Middle frontal gyrus (tissue), 1 donor: ENCODE data around the gene LRRIQ1.
"Not testable (repeated sequence)": the region's sequence is repeated elsewhere in the genome, so short reads cannot be mapped to it uniquely, and the experiment has no call there.

Experiments
- DNase-seq: peaks from one replicate; pipeline ENCODE4 v3.0.0-alpha.2; 2015; ENCODE audit warnings: low spot score; ENCODE audit errors: extremely low spot score

Gene LRRIQ1

DNA sequence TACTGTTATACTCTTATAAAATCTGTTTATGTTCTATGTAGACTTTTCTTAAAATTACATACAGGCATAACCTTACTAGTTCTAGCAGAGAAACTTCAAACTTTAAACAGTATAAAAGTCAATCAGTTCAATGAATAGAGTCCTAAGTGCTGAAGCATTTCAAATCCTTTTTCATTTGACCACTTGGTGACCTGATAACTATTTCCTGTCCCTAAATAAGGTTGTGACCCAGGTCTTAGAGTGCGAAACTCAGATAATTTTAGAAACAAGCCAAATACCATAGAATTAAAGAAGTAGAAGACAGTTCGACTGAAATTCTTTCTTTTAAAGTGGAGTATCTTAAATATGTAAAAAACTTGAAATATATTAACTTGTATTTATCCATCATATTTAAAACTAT lies 147.7 kb downstream of the LRRIQ1 start:
- no peak for DNase-seq

GRCh38 chr12:85186236-85186635 lies 150.1 kb downstream of the LRRIQ1 start:
- no peak for DNase-seq

DNA sequence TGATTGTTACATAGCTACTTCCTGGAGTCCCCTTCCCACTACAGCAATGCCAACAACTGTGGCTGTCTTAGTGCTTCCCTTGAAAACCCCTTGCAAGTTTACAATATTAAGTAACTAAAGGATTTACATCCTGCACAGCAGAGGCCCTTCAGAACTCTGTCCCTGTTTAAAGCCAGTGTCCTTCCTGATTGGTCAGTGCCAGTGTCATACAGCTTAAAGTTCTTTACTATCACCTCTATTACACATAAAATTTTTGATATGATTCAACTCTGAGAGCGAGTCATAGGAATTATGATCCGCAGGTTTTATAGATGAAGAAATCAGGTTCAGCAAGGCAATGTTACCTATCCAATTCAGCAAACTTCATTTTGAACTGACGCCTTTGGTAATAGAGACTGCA lies 152.5 kb downstream of the LRRIQ1 start:
- DNase-seq = no peak

DNA sequence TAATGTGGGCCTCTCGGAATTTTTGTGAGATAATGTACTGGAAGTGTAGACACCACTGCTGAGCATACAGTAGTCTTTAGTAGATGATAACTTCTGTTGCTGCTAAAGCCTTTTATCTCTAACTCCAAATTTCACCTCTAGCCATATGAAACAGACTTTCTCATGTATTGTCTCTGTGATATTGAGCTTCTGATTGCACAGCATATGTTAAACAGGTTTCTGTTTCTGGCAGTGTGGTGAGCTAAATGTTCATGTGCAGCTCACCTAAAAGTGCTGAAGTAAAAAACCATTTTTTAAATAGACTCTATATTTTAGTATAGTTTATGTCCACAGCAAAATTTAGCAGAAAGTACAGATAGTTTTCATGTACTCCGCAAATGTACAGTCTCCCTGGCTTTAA lies 154.6 kb downstream of the LRRIQ1 start:
- DNase-seq = no peak

- DNase-seq = not testable (repeated sequence)
Observed at GRCh38 chr12:85203809-85204208, 167.7 kb downstream of the LRRIQ1 start.

- DNase-seq = no peak
Observed at GRCh38 chr12:85206543-85206942, 170.4 kb downstream of the LRRIQ1 start.

DNA sequence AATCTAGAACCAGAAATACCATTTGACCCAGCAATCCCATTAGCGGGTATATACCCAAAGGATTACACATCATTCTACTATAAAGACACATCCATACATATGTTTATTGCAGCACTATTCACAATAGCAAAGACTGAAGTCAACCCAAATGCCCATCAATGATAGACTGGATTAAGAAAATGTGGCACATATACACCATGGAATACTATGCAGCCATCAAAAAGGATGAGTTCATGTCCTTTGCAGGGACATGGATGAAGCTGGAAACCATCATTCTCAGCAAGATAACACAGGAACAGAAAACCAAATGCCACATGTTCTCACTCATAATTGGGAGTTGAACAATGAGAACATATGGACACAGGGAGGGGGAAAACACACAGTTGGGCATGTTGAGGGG lies 188.2 kb downstream of the LRRIQ1 start:
- not testable (repeated sequence) for DNase-seq

DNA sequence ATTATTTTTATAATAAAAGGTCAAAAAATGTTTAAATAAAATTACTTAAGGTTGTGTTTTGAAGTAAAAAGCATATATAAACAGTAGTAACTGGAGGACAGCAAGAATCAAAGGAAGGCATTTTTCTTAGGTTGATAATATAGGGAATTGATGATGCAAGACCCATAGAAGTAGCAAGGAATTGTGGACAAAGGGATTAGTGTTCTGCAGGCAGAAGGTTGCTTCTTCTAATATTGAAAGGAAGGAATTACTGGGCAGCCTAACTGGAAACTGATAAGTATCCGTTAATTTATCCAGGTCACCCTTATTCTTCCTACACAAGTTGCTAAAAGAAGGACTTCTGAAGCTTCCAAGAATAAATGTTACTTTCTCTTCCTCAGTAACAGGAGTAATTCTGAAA lies 189.3 kb downstream of the LRRIQ1 start:
- DNase-seq = no peak

DNA sequence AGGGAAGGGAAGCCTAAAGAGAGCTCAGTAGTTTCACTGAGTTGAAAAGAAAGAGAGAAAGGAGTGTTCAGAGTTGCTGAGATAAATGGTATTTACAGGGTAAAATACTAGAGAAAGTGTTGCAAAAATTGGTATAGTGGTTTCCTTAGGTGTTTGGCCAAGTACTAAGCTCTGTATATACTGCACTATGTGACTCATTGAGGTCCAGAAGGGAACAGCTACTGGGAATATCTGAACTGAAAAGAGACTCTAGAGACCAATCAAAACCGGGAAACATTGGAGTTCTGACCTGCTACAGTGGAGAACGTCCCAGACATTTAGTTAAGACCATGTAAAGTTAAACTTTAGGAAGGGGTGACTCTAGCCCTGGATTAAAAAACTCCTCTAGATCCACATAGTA lies 201.2 kb downstream of the LRRIQ1 start:
- DNase-seq = no peak

GRCh38 chr12:85244561-85244960 lies 208.4 kb downstream of the LRRIQ1 start:
- DNase-seq = no peak

- DNase-seq = no peak
Observed at GRCh38 chr12:85253853-85254252, 217.7 kb downstream of the LRRIQ1 start.

DNA sequence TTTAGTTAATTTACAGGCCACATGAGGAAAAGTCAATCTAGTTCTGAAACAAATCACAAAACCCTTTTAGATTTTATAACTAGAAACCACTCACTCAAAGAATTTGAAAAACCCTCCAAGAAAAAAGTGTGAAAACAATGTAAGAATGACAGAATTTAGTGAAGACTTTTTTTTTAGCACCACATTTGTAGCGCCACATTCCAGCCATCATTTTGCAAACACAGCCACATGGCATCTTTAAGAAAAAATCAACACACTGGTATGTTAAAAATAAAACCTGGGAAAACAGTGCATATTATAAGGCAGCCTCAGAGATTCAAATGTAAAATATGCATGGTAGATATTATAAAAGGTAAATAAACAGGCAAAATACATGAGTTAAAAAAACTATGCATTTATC lies 221.5 kb downstream of the LRRIQ1 start:
- DNase-seq = no peak

DNA sequence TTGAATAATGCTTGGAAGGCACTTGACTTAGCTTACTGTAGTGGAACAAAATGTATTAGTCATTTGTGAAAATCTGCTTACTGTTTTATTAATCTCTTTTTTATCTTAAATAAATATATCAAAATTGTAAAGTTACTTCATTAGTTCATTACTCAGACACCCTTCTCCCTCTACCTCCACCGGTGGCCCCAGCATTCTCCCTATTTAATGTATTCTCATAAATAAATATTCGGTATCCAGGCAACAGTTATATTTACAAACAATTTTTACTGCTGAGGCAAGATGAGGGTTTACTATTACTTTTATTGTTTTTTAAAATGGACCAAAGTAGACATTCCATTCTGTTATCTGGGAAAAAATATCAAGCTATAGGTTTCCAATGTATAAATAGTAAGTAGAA lies 224.3 kb downstream of the LRRIQ1 start:
- no peak for DNase-seq

DNA sequence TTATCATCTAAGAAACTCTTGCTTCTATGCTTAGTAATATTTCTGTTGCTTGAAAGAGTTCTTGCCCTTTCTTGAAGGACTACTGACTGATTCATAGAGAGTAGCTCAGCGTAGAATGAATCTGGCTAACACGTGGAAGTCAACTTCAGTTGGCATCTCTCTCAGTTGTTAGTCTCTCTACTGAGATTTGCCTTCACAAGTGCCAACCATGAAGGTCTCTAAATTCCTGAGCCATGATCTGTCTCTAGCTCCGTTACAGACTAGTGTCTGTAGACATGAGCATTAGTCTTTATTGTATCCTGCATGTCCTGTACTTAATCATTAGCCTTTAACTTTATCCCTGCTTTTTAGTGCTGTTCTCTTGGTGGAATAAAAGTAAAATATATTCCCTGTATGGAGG lies 224.7 kb downstream of the LRRIQ1 start:
- DNase-seq = no peak

GRCh38 chr12:85266356-85266755 lies 230.2 kb downstream of the LRRIQ1 start:
- DNase-seq = no peak

DNA sequence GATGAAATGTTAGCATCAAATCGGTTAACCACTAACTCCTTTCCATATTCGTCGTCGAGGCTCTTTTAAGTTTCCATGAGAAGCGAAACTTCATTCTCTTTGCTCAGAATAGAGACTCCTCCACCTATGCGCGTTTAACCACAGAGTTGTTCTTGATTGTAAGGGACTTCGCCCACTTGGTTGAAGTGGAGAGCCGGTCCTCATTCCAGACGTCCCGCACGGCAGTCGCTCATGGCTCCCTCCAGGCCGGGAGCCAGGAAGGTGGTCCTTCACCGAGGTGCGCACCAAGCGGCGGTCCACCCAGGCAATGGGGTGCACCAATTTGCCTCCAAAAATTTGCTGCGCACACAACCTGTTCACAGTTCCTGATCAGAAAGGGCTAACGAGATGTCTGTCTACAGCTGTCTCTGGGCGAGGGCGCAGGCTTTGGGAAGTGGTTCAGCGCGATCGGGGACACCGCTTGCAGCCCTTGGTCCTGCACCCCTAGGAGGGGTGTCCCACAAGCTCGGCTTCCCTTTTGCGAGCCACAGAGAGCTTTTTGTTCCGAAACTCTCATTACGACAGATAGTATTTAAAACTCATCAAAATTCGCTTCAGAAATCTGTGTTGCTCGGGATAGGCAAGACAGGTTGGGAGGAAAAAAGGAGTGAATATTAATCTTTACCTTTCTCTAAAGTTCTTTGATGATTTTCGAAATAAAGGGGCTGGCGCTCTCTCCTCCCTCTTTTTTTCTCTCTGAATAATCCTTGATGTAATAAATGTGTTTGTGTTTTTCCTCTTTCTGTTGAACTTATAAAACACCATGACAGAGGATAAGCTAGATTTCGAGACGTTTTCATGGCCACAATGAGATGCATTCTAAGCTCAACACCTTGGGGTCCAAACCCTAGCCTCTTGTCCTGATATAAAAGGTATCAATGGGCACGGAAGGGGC lies 237.5 kb downstream of the LRRIQ1 start:
- DNase-seq = no peak

DNA sequence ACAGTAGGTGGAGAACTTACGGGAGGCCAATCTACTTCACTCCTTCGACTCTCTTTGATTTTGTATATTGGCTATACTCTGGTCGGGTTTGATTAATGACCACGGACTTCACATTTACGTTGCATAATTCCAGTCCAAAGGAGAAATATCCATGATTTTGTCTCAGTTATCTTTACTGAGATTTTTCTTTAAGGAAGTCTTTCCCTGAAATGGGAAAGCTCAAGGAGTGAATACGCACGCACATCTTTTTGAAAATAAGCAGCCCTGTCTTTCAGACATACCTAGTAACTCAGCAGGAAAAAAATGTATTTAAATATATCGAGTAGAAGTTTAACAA lies 238.1 kb downstream of the LRRIQ1 start:
- no peak for DNase-seq

- no peak for DNase-seq
Observed at GRCh38 chr12:85275374-85275773, 239.2 kb downstream of the LRRIQ1 start.

DNA sequence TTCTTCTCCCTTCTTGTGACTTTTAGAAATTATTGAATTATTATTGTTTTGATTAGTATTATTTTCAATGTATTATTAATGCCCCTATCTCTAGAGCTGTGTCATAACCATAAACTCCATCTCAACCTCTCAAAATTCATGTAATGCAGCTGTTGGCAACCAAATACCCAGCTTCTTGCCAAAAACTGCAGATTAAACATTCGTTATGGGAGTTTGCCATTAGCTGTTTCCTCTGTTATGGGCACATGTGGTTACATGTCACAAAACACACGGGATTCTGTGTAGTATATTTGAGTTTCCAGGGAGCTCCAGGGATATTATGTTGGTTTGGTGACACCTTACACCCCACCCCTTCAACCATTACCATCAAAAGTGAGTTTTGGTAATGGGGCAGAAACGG lies 241.0 kb downstream of the LRRIQ1 start:
- DNase-seq = no peak

DNA sequence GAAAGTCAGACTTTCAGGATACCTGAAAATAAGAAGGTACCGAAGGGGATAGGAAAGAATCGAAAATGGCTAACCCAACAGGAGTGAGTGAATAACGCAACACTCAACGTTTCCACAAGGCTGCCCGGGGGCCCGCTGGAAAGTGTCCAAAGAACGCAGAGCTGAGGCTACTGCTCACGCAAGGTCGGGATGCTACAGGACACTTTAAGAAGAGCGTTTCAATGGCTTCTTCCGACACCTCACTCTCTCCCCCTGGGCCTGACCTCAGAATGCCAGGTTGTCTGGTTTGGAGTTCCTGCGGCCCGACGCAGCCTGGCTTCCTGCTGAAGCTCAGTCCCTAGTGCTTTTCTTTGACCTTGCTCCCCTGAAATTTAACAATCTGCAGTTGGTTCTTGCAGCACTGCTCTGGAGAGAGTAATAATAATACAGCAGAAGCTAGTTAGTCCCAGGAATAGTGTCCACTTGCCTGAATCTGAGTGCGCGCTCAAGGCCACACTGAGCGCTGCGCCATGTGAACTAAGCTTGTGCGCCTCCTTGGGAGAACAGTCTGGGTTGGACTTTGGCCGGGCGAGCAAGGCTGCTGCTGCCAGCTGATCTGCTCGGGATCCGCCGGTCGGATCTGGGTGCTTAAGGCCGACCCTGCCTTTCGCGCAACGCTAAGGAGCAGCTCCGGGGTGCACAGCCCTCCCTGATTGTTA lies 241.9 kb downstream of the LRRIQ1 start:
- no peak for DNase-seq

DNA sequence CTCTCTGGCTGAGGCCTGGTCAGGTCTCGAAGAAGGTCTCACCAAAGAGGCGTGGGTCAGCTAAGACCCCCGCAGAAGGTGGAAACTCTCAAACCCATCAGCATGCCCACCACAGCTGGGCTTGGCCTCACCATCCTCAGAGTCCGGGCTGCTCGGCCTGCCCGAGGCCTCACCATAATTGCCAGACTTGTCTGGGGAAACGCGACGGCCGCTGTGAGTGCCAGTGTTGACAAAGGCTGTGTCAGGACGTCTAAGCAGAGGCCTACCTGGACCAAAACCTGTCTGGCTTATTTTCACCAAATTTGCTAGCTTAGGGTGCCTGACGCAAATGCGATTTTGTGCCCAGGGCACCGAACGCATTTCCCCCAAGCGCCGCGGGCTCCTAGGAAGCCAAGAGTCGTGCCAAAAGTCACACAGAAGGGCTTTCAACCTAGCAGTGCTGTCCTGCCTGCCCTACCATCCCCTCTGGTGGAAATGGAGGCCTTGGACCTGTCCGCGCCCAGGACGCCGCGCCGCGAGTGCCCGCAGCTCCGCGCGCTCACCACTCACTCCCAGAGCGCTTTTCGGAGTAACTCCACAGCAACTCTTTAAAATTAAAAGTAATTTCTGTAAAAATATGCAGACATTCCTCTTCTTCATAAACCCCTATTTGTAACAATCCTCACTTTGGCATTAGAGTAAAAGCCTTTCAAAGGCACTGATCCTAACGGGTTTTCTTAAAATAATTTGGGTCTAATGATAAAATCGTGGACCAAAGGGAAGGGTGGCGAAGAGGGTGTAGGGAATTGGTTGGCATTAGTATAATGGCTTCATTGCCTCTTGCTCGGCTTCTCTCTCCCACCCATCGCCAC lies 242.7 kb downstream of the LRRIQ1 start:
- DNase-seq = no peak
